Measurements from ENCODE around the gene AATK.

Gene AATK

DNA sequence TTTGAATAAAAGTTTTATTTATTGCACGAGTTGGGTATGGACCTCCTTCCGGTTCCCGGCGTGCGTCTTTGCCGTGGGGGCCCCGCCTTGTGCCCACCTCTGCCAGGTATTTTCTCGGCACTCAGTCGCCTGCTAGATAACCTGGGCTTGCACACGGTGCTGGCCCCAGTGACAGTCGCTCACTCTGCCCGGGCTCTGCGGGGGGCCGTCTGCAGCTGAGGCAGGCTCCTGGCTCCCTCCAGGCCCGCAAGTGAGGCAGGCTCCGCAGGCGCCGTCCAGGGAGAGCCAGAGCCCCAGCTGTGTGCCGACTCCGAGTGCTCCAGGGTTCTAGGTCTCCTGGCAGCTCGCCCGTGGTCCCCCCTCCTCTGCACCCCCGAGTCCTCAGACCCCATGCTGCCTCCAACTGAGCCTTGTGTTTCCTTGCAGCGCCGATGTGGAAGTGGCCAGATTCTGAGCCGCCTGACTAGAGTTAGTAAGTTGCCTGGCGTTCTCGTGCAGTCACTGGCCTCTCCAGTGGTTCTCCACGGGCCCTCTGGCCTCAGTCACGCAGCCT, 55.5 kb downstream of the AATK start:
- DNase-seq = no peak

DNA sequence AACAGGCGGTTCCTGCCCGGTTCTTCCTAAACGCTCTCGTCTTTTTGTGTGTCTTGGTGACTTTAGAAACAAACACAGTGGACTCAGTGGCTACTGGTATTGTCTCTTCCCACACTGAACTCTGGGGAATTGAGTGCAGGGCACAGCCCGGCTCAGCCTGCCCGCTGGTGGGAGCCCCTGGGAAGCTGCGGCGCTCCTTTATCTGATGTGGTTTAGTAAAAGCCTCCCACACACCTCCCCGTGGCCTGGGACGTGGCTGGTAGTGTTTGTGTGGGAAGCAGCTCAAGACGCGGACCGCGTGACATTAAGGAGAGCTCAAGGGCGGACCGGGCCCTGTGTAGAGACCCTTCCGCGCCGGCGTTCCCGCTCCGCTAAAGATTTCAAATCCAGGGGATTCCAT, 56.1 kb downstream of the AATK start:
- DNase-seq = no peak

DNA sequence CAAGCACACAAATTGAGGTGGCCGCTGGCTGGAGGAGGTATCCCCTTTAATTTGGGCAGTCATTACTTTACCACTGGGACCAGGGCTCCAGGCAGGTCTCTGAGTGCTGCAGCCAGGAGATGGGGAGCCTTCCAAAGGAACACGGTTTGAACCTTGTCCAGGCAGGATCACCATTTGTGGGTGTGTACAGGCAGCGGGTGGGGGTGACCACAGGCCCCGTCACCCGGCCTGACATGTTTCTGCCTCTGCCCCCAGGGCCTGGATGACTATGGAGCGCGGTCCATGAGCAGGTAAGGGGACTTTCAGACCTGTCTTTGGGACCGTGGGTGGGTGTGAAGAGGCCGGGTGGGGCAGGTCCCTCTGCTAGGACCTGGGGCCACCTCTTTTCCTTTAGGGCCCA, 57.8 kb downstream of the AATK start:
- DNase-seq = no peak

DNA sequence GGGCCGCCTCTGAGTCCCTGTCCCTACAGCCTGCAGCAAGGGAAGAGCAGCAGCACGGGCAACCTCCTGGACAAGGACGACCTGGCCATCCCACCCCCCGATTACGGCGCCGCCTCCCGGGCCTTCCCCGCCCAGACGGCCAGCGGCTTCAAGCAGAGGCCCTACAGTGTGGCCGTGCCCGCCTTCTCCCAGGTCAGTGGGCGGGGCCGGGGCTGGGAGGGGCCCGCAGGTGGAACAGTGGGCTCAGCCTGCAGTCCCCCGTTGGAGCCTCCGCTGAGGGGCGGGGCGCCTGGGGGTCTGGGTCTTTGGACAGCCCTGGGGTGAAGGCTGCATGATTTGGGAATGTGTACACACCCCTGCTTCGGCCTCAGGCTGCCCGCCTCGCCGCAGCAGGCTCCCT, 59.3 kb downstream of the AATK start:
- no peak for DNase-seq

DNA sequence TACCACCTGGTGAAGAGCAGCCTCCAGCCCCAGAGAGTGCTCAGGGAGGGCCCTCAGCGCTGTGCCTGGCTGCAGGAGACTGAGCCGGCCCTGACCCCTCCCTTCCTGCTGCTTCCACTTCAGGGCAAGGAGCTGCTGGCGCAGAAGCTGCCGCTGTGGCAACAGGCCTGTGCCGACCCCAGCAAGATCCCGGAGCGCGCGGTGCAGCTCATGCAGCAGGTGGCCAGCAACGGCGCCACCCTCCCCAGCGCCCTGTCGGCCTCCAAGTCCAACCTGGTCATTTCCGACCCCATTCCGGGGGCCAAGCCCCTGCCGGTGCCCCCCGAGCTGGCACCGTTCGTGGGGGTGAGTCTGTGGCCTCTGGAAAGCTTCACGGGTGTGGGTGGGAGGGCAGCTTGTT, 62.6 kb downstream of the AATK start:
- DNase-seq = no peak

DNA sequence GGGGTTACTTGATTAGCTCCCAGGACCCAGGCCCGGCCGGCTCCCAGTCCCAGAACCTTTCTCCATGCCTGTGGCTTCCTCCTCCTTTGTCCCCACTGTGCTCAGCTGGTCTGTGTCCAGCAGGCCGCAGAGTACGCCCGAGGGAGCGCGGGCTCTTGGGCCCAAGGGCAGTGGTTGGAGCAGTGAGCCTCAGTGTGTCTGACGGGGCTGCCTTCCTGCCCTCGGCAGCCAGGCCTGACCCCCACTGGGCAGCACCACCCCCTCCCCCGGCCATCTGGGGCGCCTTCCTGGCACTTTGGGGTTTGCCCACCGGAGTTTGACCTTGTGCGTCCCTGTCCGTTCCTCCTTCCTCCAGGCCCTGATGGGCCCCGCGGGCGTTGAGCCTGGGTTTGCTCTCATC, 63.2 kb downstream of the AATK start:
- no peak for DNase-seq

DNA sequence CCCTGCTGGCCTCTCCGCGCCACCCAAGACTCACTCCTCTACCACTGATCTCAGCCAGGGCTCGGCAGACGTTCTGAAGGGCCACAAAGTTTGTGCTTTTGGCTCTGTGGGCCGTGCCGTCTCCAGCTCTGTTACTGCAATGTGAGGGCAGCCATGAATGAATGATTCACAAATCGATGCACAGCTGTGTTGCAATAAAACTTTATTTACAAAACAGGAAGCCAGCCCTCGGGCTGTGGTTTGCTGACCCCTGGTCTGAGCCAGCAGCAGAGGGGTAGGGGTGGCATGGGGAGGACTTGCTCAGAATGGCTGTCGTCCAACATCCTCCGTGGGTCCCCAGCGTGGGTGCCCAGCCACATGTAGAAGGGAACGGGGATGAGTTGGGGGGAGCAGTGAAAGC, 63.7 kb downstream of the AATK start:
- no peak for DNase-seq

DNA sequence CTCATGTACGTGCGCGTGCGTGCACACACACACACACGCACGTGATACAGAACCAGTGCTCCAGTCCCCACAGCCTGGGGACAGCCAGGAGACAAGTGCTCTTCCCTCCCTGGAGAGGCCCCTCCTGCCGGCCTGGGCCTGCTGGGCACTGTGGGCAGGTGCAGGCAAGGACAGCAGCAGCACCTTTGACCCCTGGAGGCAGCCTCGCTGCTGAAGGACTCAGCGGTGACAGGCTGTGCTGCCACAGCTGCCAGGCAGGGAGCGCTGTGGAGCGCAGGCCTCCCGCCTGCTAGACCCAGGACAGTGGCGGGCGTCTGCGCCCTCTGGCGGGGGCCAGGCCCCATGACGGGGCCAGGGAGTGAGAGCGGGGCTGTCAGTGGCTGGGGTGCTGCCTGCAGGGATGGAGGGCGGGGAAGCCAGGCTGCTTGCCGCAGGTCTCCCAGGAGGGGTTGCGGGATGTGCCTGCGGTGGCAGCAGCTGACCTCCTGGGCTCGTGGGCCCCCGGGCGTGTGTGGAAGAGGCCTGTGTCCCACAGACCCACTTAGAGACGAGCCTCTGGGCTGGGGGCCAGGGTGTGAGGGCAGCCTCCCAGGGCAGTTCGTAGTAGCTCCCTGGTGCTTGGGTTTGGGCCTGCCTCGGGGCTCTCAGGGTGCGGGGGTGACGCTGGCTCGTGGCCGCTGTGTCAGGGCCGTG, 64.3 kb downstream of the AATK start:
- peak; percentile 73 for DNase-seq

DNA sequence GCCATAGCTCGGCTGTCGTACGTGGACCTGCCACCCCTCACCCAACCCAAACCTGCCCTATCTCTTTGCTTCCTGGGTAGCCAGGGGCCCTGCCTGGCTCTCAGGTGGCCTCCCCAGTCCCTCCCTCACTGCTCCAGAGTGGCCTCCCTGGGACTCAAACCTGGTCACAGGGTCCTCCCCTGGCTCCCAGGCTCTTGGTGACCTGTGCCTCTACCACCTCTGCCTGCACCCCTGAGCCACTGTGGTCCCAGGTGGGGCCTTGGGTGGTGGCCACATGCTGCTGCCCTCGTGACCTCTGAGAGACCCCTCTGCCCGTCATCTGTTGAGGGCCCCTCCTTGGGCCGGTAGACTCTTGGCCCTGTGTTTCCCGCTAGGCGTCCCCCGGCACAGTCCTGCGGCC, 65.4 kb downstream of the AATK start:
- DNase-seq = no peak

DNA sequence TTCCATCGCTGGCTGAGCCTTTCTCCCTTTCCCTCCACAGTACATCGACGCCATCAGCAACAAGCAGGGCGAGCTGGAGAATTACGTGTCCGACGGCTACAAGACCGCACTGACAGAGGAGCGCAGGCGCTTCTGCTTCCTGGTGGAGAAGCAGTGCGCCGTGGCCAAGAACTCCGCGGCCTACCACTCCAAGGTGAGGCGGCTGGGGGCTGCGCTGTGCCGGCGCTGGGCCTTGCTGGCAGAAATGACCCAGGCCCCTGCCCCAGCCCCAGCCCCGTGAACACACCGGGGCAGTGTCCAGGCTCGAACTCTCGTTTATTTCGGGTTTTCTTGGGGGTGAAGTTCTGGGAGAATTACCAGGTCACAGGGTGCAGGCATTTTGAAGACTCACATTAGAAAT, 66.1 kb downstream of the AATK start:
- no peak for DNase-seq

DNA sequence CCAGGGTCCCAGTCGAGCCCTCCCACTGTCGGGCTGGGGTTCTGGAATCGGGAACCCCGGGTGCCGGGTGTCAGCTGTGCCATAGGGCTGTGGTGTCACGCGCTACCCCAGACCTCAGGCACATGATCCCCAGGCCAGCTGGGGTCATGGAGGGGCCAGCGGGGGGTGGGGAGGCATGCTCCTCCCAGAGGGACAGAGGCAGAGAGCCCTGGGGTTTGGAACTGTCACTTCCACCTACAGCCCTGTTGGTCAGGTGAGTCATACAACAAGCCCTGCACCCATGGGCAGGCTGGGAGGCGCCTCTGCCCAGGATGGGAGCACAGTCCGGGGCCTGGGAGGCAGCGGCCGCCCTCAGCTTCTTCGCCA, 68.1 kb downstream of the AATK start:
- no peak for DNase-seq

DNA sequence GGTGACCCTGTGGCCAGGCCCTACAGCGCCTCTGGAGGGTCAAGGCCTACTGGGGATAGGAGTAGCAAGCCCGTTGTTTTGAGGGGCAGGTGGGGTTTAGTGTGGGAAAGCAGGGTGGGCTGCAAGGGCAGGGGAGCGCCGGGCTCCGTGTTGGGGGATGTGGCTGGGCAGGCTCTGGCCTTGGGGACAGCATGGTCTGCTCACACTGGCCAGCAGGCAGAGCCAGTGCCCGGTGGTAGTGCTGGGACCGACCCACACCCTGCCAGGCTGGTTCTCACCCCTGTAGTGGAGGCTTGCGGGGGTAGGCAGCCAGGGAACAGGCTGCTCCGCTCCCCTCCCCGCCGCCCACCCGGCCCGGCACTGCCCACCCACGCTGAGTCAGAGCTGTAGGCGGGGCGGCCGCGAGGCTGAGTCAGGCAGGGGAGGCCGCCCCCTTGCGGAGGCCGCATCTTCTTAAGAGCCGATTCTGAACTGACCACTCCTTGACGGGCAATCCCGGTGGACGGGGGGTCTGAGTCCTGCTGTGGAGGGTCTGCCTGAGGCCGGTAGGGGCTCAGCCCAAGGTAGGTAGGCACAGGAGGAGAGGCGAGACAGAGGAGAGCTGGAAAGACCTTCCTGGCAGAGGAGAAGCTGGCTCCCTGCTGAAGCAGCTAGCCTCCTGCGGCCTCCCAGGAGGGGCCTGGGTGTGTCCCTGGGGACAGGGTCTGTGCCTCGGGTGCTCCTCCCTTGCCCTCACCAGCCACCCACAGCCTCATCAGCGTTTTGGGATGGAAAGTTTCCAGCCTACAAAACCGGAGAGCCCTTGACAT, 68.7 kb downstream of the AATK start:
- DNase-seq = peak; percentile 50

DNA sequence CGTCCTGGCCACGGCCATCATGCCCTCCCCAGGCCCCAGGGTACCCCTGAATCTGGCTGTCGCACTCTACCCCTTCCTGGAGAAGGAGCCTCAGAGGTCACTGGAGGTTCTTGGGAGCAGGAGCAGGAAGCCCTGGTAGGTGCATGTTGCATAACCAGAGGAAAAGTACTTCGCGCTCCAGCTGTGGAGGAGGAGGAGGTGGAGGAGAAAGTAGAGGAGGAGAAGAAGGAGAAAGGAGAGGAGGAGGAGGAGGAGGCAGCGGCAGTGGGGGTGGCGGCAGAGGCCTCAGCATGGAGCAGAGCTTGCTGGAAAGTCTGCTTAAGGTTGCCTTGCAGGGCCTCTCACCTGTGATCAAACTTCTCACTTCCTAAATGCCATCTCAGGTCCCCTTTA, 69.3 kb downstream of the AATK start:
- DNase-seq = no peak

DNA sequence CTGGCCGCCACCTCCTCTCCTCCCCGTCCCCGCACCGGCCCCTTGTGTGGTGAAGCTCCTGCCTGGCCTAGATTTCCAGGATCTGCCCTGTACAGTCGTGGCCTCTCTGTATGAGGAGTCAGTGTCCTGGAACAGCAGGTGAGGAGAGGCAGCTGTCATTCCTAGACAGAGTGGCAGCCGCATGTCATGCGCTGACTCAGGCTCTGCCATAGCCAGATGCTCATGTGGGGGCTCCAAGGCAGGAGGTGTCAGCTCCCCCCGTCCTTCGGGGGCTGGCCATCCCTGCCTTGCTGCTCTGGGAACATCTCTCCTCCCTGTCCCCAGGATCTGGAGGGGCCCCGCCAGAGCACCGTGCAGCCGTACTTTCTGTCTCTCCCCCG, 70.6 kb downstream of the AATK start:
- DNase-seq = no peak

DNA sequence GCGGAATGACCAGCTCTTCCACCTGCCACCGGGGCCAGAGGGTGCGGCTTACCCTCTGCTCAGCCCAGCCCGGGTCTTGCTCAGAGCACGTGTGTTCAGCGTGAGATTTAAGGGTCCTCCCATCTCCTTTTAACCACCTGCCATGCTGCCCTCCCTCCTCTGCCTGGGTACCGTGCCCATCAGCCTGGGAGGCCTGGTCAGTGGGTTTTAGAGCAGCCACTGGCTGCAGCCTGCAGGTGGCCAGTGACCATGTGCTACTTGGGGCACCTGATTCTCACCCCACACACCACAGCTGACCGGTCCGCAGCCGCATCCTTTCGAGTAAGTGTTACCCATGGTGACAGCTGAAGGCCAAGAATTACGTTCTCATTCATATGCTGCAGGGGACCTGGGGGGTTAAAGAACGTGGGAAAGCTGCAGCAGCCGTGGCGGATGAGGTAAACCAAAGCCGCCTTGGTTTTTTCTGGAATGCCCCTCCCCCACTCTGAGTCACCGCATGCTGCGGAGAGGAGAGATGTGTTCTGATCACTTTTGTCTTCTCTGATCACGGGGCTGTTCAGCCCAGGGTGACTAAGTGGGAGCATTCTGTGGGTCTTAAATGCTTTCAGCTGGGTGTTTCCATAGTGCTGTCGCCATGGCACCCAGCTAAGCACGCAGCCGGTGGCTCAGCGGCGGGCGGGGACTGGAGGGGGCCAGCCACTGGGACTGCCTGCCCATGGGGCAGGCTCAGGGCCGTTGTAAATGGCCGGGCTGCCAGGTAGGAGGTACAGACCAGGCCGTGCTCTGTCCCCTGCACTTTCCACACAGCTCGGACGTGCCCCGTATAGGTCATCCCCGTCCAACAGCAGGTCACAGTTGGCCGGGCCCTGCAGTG, 71.3 kb downstream of the AATK start:
- DNase-seq = peak; percentile 73

DNA sequence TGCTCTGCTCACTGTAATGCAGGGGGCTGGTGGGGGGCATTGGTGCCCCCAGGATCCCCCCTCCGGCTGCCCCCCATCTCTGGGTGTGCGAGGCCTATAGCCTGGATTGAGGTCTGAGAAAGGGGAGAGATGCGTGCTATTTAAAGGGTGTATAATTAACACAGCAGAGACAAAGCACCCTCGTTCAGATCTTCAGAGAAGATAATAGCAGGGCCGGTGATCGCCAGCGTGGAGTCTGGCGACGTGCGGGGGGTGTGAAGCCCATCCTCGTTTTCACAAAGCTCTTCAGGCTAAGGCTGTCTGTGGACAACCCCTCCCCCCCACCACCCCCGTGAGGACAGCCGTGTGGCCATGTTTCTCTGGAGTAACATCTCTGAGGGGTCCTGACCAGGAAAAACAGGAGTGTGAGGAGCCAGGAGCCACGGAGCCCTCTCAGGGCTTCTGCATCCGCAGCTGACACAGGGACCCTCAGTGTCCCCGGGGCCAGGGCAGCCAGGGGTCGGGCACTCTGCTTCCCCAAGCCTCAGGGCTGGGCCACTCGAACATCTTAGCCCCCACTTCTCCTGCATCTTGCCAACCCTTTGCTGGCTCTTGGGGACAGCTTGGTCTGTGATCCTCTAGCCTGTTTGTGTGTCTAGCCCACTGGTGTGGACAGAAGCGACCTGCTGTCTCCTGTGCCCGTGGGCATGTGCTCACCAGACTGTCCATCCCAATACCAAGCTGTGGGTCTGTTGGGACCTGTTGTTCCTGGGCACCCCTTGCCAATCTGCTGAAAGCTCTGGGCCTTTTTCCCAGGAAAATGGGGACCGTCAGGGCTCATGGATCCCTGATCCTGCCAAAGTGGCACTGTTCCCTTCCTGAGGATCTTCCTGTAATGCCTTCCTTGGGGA, 72.2 kb downstream of the AATK start:
- no peak for DNase-seq

DNA sequence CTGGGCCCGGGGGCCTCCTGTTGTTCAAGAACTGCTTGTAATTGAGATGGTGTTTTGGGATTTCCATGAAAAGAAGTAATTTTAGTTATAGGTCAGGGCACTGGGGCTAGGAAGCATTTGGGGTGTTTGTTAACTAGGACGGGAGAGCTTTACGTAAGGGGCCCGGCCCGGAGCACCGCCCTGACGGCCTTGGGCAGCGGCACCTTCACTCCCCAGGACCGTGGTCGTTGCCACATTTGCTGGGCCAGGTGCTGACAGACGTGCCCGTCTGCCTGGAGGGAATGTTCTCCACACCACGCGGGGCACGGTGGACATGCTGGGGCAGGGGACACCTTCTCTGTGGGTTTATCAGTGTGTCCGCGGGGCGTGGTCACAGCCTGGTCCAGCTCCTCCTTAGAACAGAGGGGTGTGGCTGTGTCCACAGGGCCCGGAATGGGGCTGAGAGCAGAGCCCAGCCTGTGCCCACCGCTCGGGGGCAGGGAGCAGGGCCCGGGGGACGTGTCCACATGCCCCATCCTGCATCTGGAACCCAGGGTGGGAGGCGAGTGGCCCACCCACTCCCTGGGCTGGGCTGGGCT, 73.4 kb downstream of the AATK start:
- no peak for DNase-seq

DNA sequence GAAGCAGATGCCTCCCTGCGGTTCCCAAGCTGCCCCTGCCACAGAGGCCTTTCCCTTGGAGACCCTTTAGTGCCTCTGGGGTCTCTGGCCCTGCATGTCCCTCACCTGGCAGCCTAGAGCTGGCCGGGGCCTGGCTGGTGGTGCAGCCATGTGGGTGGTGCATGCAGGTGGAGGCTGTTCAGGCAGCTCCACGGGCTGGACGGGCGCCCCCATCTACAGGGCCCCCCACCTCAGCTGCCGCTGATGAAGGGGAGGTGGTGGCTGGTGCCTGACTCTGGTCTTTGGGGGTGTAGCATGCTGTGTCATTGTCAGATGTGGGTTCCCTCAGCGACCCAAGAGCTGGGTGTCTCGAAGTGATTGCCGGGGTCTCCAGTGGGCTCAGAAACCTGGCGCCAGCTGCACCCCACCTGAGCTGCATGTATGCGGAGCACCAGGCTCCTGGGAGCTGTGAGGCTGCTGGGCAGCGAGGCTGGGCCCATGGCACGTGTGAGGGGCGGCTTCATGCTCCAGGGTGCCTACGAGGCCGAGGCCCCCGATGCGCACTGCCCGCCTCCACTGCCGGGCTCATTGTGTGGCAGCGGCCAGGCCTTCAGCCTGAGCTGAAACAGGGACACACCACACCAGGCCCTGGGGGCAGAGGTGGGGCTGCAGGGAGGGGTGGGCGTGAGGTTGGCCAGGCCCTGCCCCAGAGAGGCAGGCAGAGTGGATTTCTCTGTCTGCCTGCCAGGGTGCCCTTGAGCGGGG, 74.1 kb downstream of the AATK start:
- no peak for DNase-seq

DNA sequence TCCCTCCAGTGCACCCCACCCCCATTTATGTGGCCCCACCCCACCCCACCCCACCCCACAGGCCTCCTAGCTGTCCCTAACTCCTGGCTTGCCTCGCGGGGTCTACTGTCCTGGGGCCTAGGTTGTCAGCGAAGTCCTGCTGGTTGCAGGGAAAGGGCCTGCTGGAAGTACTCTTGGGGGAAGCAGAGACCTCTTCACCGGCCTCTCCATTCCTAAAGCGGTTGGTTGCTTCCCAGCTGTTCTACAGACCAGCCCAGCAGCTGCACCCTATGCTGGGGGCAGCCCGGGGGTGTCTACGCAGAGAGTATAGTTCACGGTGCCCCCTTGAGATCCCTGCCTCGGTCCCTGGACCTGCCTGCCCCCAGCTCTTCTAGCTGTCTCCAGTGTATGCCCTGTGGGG, 74.9 kb downstream of the AATK start:
- no peak for DNase-seq

DNA sequence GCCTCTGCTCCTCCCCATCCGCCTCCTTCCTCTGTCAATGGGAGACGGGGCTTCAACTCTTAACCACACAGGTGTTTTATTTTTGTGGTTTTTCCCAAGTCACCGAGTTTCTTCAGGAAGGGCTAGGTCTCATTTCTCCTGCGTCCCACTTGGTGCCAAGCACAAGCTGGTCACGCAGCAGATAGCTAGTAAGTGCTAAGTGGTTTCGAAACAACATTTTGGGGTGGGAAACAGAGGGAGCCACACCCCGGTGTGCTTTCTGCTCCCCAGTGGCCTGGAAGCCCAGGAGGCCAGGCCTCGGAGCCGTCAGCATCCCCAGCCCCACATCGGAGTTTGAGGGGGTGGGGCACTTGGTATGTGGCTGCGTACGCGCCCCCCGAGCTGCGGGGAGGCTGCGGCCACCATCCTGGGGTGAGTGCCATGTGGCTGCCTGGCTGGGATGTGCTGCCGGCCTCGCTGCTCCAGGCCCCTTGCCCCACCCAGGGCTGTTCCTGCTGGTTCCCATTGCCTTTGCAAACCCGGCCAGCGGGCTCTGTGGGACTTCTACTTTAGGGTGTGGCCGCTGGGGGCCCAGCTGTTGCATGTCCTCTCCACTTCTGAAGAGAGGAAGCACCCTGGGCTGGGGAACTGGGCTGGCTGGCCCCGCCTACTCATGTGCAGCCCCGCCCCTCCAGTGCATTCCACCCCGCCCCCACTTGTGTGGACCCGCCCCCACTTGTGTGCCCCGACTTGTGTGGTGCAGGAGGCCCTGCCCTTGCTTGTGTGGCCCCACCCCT, 75.5 kb downstream of the AATK start:
- no peak for DNase-seq
